Keratinocyte (primary cell): Measurements from ENCODE around the gene CTIF. TPM values are rescaled to one million over a fixed set of nuclear protein-coding genes. Genes with fewer than 3 reads are reported as not detected.

Experiments used
- DNase-seq: peaks from one replicate; pipeline ENCODE4 v3.0.0-alpha.2; 2011; ENCODE audit warnings: low read depth, missing footprints, low spot score
- FAIRE-seq: peaks from 2 replicates; lab custom pipeline; 2011; peaks lifted over from hg19 to GRCh38; lab: Jason Lieb, UNC
- H2AFZ ChIP-seq: 2 replicates; pipeline ENCODE4 v1.6.0; 2012; ENCODE audit warnings: low read length, control low read depth, inconsistent platforms; ENCODE audit not compliant: control insufficient read depth
- H3K27ac ChIP-seq: 2 replicates; pipeline ENCODE4 v1.5.1; 2011; ENCODE audit warnings: low read length; ENCODE audit not compliant: control insufficient read depth, insufficient read depth
- H3K27me3 ChIP-seq: 3 replicates; pipeline ENCODE4 v1.6.0; 2011; ENCODE audit warnings: low read length; ENCODE audit not compliant: control insufficient read depth, insufficient read depth; ENCODE audit errors: extremely low read depth
- H3K36me3 ChIP-seq, 2 experiments: 2 replicates in 1 of 2; 3 replicates in 1 of 2; pipeline ENCODE4 v1.5.1; 2011; ENCODE audit warnings: low read length in 2 of 2, mild to moderate bottlenecking in 1 of 2; ENCODE audit not compliant: control insufficient read depth in 2 of 2, insufficient read depth in 2 of 2; ENCODE audit errors: extremely low read depth in 1 of 2
- H3K4me1 ChIP-seq: 3 replicates; pipeline ENCODE4 v1.5.1; 2011; ENCODE audit warnings: low read length; ENCODE audit not compliant: control insufficient read depth, insufficient read depth; ENCODE audit errors: extremely low read depth
- H3K4me2 ChIP-seq: 3 replicates; pipeline ENCODE4 v1.6.0; 2011; ENCODE audit warnings: low read depth, low read length; ENCODE audit not compliant: control insufficient read depth, insufficient read depth; ENCODE audit errors: extremely low read depth
- H3K4me3 ChIP-seq, 3 experiments: fragments of 200-600 bp in 1 of 3; sonication (generic) in 1 of 3; 2 replicates in 2 of 3; 3 replicates in 1 of 3; pipeline ENCODE4 v1.5.1; 2011 to 2016; ENCODE audit warnings: low read length in 3 of 3, mild to moderate bottlenecking in 3 of 3, control low read depth in 2 of 3, inconsistent platforms in 1 of 3, low read depth in 1 of 3, mixed read lengths in 1 of 3, mixed run types in 1 of 3, moderate library complexity in 1 of 3; ENCODE audit not compliant: control insufficient read depth in 2 of 3, insufficient read depth in 2 of 3; ENCODE audit errors: extremely low read depth in 1 of 3
- H3K79me2 ChIP-seq: 2 replicates; pipeline ENCODE4 v1.6.0; 2012; ENCODE audit warnings: low read length; ENCODE audit not compliant: control insufficient read depth, insufficient read depth
- H3K9ac ChIP-seq: 3 replicates; pipeline ENCODE4 v1.6.0; 2011; ENCODE audit warnings: low read length; ENCODE audit not compliant: control insufficient read depth, insufficient read depth; ENCODE audit errors: extremely low read depth
- H3K9me1 ChIP-seq: 3 replicates; pipeline ENCODE4 v1.6.0; 2011; ENCODE audit warnings: low read length; ENCODE audit not compliant: control insufficient read depth, insufficient read depth; ENCODE audit errors: extremely low read depth
- H3K9me3 ChIP-seq: 2 replicates; pipeline ENCODE4 v1.5.1; 2012; ENCODE audit warnings: low read depth, low read length; ENCODE audit not compliant: control insufficient read depth
- H4K20me1 ChIP-seq: 3 replicates; pipeline ENCODE4 v1.6.0; 2011; ENCODE audit warnings: low read length; ENCODE audit not compliant: control insufficient read depth, insufficient read depth; ENCODE audit errors: extremely low read depth
- CTCF ChIP-seq, 3 experiments: IDR thresholded peaks in 1 of 3; conservative IDR thresholded peaks in 1 of 3; optimal IDR thresholded peaks in 1 of 3; 2 replicates in 2 of 3; 3 replicates in 1 of 3; pipeline versions ENCODE3 to v1.5.1; 2011; ENCODE audit warnings: low read length in 3 of 3, mild to moderate bottlenecking in 3 of 3, moderate library complexity in 2 of 3, control low read depth in 1 of 3, inconsistent platforms in 1 of 3; ENCODE audit not compliant: insufficient read depth in 2 of 3; ENCODE audit errors: extremely low read depth in 1 of 3
- EZH2 ChIP-seq: IDR thresholded peaks from one replicate; pipeline ENCODE4 v1.6.1; 2012; ENCODE audit warnings: inconsistent platforms, mild to moderate bottlenecking, low read length, moderate library complexity
- dilution Hi-C: fragments of 300-500 bp; cut with MboI; formaldehyde crosslinking; loops from one replicate; pipeline ENCODE4 v1.7.0; 2020; ENCODE audit warnings: low sequenced_read_pairs; ENCODE audit not compliant: extremely low pct_ligation_motif_present
- polyA plus RNA-seq, 5 experiments: library from polyadenylated mRNA; depleted of rRNA in 3 of 5; stranded (reverse) in 3 of 5; stranded (forward) in 1 of 5; unstranded in 1 of 5; fragments of >200 nt; gene quantifications; 1 replicate in 1 of 5; 2 replicates in 3 of 5; 3 replicates in 1 of 5; pipeline versions ENCODE4 v1.2.1 to v1.2.3, GENCODE V29; 2011 to 2012; ENCODE audit warnings: missing spikeins in 2 of 5, low read depth in 1 of 5, low replicate concordance in 1 of 5

The CTIF gene
- polyA plus RNA-seq, 1 donor (not counting 4 experiments of a cell fraction or from before 2014, with no cell fraction given), result 15.0 TPM

- Histone ChIP-seq H3K4me1 (peaks cover 11% of the 10 kb centered on the region), H2AFZ (no peak overlapping the region), H3K36me3 (no peaks in the 10 kb centered on the region), H3K27ac (no peak overlapping the region), H3K27me3 (no peaks in the 10 kb centered on the region), H3K9me3 (peaks cover 4% of the 10 kb centered on the region), H3K9me1 (no peaks in the 10 kb centered on the region), H3K9ac (no peak overlapping the region), H3K4me2 (no peak overlapping the region), H3K4me3 (no peak overlapping the region), H4K20me1 (no peaks in the 10 kb centered on the region), H3K79me2 (no peaks in the 10 kb centered on the region)
- FAIRE-seq (no peak), DNase-seq (no peak)
- dilution Hi-C loops, result no loop called here
- no peak for TF ChIP-seq CTCF (optimal IDR thresholded peaks at IDR 0.05 in 1 of 3, IDR thresholded peaks at IDR 0.05 in 1 of 3, conservative IDR thresholded peaks at IDR 0.05 in 1 of 3; ENCODE audit: extremely low read depth in 1 of 3, insufficient read depth in 2 of 3, low read length in 3 of 3)
- TF ChIP-seq EZH2, result no peak
These were observed 364.2 kb downstream of the CTIF start for GRCh38 chr18:48902856-48903601.

GRCh38 chr18:48904091-48904490 lies 365.3 kb downstream of the CTIF start:
- DNase-seq, result no peak
- TF ChIP-seq EZH2, result no peak
- TF ChIP-seq CTCF (optimal IDR thresholded peaks at IDR 0.05 in 1 of 3, IDR thresholded peaks at IDR 0.05 in 1 of 3, conservative IDR thresholded peaks at IDR 0.05 in 1 of 3; ENCODE audit: extremely low read depth in 1 of 3, insufficient read depth in 2 of 3, low read length in 3 of 3), result no peak
- Histone ChIP-seq H3K4me2 (no peak overlapping the region), H4K20me1 (no peaks in the 10 kb centered on the region), H3K4me3 (no peak overlapping the region), H3K79me2 (no peaks in the 10 kb centered on the region), H3K36me3 (no peaks in the 10 kb centered on the region), H3K9ac (no peak overlapping the region), H2AFZ (no peak overlapping the region), H3K27me3 (no peaks in the 10 kb centered on the region), H3K4me1 (peaks cover 11% of the 10 kb centered on the region), H3K9me1 (no peaks in the 10 kb centered on the region), H3K9me3 (peaks cover 4% of the 10 kb centered on the region), H3K27ac (no peak overlapping the region)
- no peak for FAIRE-seq
- dilution Hi-C loops, result no loop called here
